Measurements from ENCODE around the gene SUSD4.

- no peak for TF ChIP-seq GATA3 (IDR thresholded peaks at IDR 0.05; ENCODE audit: low read depth, low read length)
- no peak for TF ChIP-seq GATA2 (IDR thresholded peaks at IDR 0.05; ENCODE audit: low read depth, low read length)
Observed at GRCh38 chr1:223411710-223412109, 47.7 kb upstream of the SUSD4 start.
